IPS DF 4.7 (cell line): Measurements from ENCODE around the gene CAMK2D.

Experiments
- DNase-seq: peaks from one replicate; pipeline ENCODE4 v3.0.0-alpha.2; 2013; ENCODE audit warnings: low spot score; ENCODE audit errors: extremely low read depth

CAMK2D gene

GRCh38 chr4:113574636-113575103, 186.9 kb downstream of the CAMK2D start:
- no peak for DNase-seq

GRCh38 chr4:113572620-113573019, 188.9 kb downstream of the CAMK2D start:
- no peak for DNase-seq

GRCh38 chr4:113566015-113566795, 195.3 kb downstream of the CAMK2D start:
- DNase-seq, result no peak

- no peak for DNase-seq
Observed at GRCh38 chr4:113565702-113566012, 195.9 kb downstream of the CAMK2D start.

- no peak for DNase-seq
Observed at GRCh38 chr4:113564493-113564892, 197.0 kb downstream of the CAMK2D start.

- DNase-seq, result no peak
Observed at GRCh38 chr4:113563691-113564378, 197.7 kb downstream of the CAMK2D start.

- no peak for DNase-seq
Observed at GRCh38 chr4:113561758-113562157, 199.8 kb downstream of the CAMK2D start.

- no peak for DNase-seq
Observed at GRCh38 chr4:113561092-113561491, 200.4 kb downstream of the CAMK2D start.

- no peak for DNase-seq
Observed at GRCh38 chr4:113560579-113560978, 201.0 kb downstream of the CAMK2D start.

- DNase-seq, result no peak
Observed at GRCh38 chr4:113559947-113560346, 201.6 kb downstream of the CAMK2D start.

GRCh38 chr4:113556382-113557134, 205.0 kb downstream of the CAMK2D start:
- no peak for DNase-seq

GRCh38 chr4:113555868-113556267, 205.7 kb downstream of the CAMK2D start:
- DNase-seq, result no peak

GRCh38 chr4:113553082-113553481, 208.5 kb downstream of the CAMK2D start:
- no peak for DNase-seq

GRCh38 chr4:113550510-113550909, 211.0 kb downstream of the CAMK2D start:
- DNase-seq, result no peak

- no peak for DNase-seq
Observed at GRCh38 chr4:113548303-113548702, 213.2 kb downstream of the CAMK2D start.

GRCh38 chr4:113547487-113548042, 214.0 kb downstream of the CAMK2D start:
- DNase-seq, result peak; percentile 94

- DNase-seq, result no peak
Observed at GRCh38 chr4:113541933-113542332, 219.6 kb downstream of the CAMK2D start.

GRCh38 chr4:113540859-113541258, 220.7 kb downstream of the CAMK2D start:
- DNase-seq, result no peak

- DNase-seq, result no peak
Observed at GRCh38 chr4:113539408-113539807, 222.1 kb downstream of the CAMK2D start.

- DNase-seq, result no peak
Observed at GRCh38 chr4:113537628-113538027, 223.9 kb downstream of the CAMK2D start.

GRCh38 chr4:113537203-113537602, 224.3 kb downstream of the CAMK2D start:
- DNase-seq, result no peak

- DNase-seq, result no peak
Observed at GRCh38 chr4:113534711-113535110, 226.8 kb downstream of the CAMK2D start.
